ENCODE results near the gene CD2. TPM values are rescaled to one million over a fixed set of nuclear protein-coding genes. Genes with fewer than 3 reads are reported as not detected.

The CD2 gene, protein sequence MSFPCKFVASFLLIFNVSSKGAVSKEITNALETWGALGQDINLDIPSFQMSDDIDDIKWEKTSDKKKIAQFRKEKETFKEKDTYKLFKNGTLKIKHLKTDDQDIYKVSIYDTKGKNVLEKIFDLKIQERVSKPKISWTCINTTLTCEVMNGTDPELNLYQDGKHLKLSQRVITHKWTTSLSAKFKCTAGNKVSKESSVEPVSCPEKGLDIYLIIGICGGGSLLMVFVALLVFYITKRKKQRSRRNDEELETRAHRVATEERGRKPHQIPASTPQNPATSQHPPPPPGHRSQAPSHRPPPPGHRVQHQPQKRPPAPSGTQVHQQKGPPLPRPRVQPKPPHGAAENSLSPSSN
- not detected in 2 replicates for total RNA-seq

GRCh38 chr1:116754198-116754977 is at the start of gene CD2:
Gene CD2, plus strand, starts transcription at chr1:116754430. Its CDS starts 63 bp downstream, at chr1:116754493.

Other genes starting within 250 kb of the CD2 start
- 26.7 and 27.1 TPM in 2 replicates for gene CD58, start 183.4 kb upstream of the CD2 start, total RNA-seq
- 0.27 and 0.43 TPM in 2 replicates for gene IGSF3, start 86.7 kb upstream of the CD2 start, total RNA-seq
- 12.8 and 18.5 TPM in 2 replicates for gene PTGFRN, start 155.5 kb downstream of the CD2 start, total RNA-seq
- 0.07 TPM in 1 of 2 replicates, not detected in the other for gene CD101, start 247.3 kb downstream of the CD2 start, total RNA-seq